Effector memory CD4-positive, alpha-beta T cell (primary cell): ENCODE results near the gene DNAI1.
"Not testable (repeated sequence)": the region's sequence is repeated elsewhere in the genome, so short reads cannot be mapped to it uniquely, and the experiment has no call there.

ENCODE experiments used
- DNase-seq, 3 donors: peaks; one replicate each; pipeline ENCODE4 v3.0.0-alpha.2; 2020
- H3K27ac ChIP-seq: 2 replicates; pipeline ENCODE4 v1.7.0; 2013; ENCODE audit warnings: mild to moderate bottlenecking, low read length, moderate library complexity; ENCODE audit not compliant: insufficient read depth, poor library complexity, severe bottlenecking
- H3K27me3 ChIP-seq: replicated peaks from 2 replicates; pipeline ENCODE4 v1.7.0; 2013; ENCODE audit warnings: mild to moderate bottlenecking, low read length; ENCODE audit not compliant: insufficient read depth, control insufficient read depth, poor library complexity, severe bottlenecking
- H3K36me3 ChIP-seq: 2 replicates; pipeline ENCODE4 v1.7.0; 2013; ENCODE audit warnings: mild to moderate bottlenecking, low read length, moderate library complexity; ENCODE audit not compliant: control insufficient read depth, insufficient read depth
- H3K4me1 ChIP-seq: 2 replicates; pipeline ENCODE4 v1.7.0; 2013; ENCODE audit warnings: low read length, mild to moderate bottlenecking; ENCODE audit not compliant: control insufficient read depth, insufficient read depth, poor library complexity, severe bottlenecking
- H3K4me3 ChIP-seq: 2 replicates; pipeline ENCODE4 v1.7.0; 2013; ENCODE audit warnings: low read length, low read depth, mild to moderate bottlenecking; ENCODE audit not compliant: insufficient read depth, poor library complexity, severe bottlenecking
- H3K9me3 ChIP-seq: 2 replicates; pipeline ENCODE4 v1.7.0; 2013; ENCODE audit warnings: mild to moderate bottlenecking, low read length, moderate library complexity; ENCODE audit not compliant: control insufficient read depth

The DNAI1 gene

DNA sequence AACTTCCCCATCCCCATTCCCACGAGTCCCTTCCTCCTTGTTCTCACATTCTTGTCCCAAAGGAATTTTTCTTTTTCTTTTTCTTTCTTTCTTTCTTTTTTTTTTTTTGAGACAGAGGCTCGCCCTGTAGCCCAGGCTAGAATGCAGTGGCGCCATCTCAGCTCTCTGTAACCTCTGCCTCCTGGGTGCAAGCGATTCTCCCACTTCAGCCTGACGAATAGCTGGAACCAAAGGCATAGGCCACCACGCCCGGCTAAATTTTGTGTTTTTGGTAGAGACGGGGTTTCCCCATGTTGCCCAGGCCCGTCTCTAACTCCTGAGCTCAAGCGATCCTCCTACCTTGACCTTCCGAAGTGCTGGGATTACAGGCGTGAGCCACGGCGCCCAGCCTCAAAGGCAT, 751 bp downstream of the DNAI1 start:
- peaks cover 5% of the 10 kb centered on the region for H3K4me1 ChIP-seq
- H3K27me3 ChIP-seq = no peaks in the 10 kb centered on the region
- no peak overlapping the region for H3K4me3 ChIP-seq
- H3K27ac ChIP-seq = no peak overlapping the region
- no peaks in the 10 kb centered on the region for H3K36me3 ChIP-seq
- no peaks in the 10 kb centered on the region for H3K9me3 ChIP-seq
- DNase-seq = no peak

DNA sequence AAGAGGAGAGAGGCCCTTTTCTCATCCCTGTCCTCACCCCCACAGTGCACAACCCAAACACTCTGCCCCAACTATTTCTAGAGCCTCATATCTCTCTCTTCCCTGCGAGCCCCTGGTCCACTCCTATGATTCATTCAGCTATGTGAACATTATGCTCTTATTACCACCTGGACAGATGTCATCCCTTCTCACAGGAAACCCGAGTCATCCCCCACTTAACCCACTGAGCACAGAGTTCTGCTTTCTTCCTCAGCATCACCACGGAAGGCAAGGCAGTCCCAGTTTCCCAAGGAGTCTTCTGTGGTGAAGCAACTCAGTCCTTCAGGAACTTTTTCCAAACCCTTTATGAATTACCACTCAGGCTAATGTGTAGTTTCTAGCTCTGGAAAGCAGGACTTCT, 1.3 kb downstream of the DNAI1 start:
- no peak for DNase-seq
- Histone ChIP-seq H3K4me1 (peaks cover 5% of the 10 kb centered on the region), H3K9me3 (no peaks in the 10 kb centered on the region)

DNA sequence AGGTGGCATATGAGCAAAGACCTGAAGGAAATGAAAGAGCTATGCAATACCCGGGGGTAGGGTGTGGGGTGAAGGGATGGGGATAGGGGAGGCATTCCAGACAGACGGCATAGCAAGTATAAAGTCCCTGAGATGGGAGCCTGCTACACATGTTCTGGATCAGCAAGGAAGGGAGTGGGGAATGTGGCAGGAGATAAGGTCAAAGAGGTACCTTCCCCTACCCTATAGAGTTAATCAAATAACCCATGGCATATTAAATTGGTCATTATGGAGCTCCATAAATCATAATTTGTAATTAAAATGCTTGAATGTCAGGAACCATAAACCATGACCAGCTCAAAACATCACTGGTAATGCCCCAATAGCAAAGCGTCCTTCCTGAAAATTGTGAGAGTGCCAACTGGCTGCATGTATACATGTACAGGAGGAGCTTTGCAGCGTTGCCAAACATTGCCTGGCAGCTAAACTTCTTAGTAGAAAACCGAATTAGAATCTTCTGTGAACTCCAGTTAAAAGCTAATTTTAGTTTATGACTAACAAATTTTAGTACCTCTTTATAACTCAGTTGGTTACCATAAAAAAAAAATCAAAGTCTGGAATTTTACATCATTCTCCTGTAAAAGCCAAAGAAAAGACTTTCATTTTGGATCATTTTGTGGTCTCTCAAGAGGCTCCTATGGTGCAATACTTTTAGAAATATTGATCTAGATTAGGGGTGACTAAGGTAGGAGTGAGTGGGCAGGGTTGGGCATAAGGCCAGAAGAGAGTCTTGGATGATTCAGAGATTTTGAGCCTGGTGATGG, 4.7 kb downstream of the DNAI1 start:
- no peak overlapping the region for H3K27ac ChIP-seq
- no peaks in the 10 kb centered on the region for H3K9me3 ChIP-seq
- H3K4me3 ChIP-seq = no peak overlapping the region
- DNase-seq = no peak
- H3K27me3 ChIP-seq = no peaks in the 10 kb centered on the region
- H3K36me3 ChIP-seq = no peaks in the 10 kb centered on the region
- no peaks in the 10 kb centered on the region for H3K4me1 ChIP-seq

More for the DNA sequence above, 1.3 kb downstream of the DNAI1 start:
- Histone ChIP-seq H3K27ac (no peak overlapping the region), H3K36me3 (no peaks in the 10 kb centered on the region), H3K4me3 (no peak overlapping the region), H3K27me3 (no peaks in the 10 kb centered on the region)

DNA sequence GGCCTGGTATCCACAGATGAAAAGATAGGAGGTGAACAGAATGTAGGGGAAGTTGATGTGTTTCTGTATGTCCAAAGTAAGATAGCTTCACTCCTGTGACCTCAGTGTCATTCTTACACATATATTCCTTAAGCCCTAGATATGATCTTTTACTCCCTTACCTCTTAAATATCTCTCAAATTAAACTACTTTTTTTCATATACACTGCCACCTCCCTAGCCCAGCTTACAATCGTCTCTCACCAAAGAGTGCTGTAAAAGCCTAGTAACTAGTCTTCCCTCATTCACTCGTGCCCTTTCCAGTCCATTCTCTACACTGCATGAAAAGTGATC, 5.3 kb downstream of the DNAI1 start:
- Histone ChIP-seq H3K27ac (no peak overlapping the region), H3K27me3 (no peaks in the 10 kb centered on the region), H3K4me1 (no peaks in the 10 kb centered on the region), H3K36me3 (no peaks in the 10 kb centered on the region), H3K4me3 (no peak overlapping the region), H3K9me3 (no peaks in the 10 kb centered on the region)
- DNase-seq = no peak

DNA sequence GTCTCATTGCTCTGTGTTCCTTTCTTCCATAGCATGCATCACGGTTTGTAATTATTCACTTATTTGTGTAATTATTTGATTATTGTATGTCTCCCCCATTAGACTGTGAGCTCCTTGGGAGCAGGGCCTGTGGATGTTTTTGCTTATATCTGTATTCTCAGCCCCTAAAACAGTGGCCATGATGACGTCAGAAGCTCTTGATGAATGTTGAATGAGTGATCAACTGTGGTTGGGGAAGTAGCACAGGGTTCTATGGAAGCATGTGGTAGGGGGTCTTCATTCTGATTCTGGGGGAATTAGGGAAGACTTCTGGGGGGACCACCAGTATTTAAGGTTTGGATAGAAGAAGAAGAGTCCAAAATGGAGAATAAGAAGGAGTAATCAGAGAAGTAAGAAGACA, 6.0 kb downstream of the DNAI1 start:
- Histone ChIP-seq H3K4me3 (no peak overlapping the region), H3K27me3 (no peaks in the 10 kb centered on the region), H3K27ac (no peak overlapping the region), H3K36me3 (no peaks in the 10 kb centered on the region), H3K4me1 (no peaks in the 10 kb centered on the region), H3K9me3 (no peaks in the 10 kb centered on the region)
- DNase-seq = no peak

DNA sequence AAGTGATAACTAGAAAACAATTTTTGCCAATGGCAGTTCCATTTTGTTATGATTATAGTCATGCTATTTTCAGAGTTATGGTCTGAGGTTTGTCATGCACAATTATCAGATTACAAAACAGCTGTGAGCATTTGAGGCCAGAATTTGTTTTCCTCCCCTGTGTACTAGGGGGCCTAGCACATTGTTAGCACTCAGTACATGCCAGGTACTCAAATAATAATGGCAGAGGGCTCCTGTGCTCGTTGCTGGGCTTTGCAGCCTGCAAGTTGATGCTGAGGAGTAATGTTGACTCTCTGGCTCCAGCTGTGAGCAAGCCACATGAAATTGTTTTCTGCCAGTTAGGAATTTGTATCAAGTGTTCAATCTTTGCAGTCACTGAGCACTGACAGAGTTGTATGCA, 6.9 kb downstream of the DNAI1 start:
- Histone ChIP-seq H3K9me3 (no peaks in the 10 kb centered on the region), H3K27me3 (no peaks in the 10 kb centered on the region), H3K4me1 (no peaks in the 10 kb centered on the region), H3K36me3 (no peaks in the 10 kb centered on the region), H3K4me3 (no peak overlapping the region), H3K27ac (no peak overlapping the region)
- DNase-seq = no peak

DNA sequence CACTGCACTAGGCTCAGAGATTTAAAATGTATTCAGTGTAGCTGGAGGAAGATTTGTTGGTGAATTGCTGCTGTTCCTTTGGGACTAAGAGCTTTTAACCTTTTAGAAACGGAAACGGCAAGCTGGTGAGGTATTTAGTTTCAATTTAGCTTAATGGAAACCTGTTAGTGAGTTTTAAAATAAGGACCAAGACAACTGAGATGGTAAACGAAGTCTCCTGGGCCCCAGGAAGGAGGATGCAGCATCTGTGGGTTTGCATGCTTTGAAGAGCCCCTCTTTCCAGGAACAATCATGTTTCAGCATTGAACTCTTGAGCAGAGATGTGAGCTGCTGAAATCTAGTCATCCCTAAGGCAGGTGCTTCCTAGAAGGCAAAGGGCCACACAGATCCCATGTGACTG, 16.5 kb downstream of the DNAI1 start:
- Histone ChIP-seq H3K36me3 (no peaks in the 10 kb centered on the region), H3K27ac (no peak overlapping the region), H3K9me3 (no peaks in the 10 kb centered on the region), H3K4me1 (no peaks in the 10 kb centered on the region), H3K27me3 (no peaks in the 10 kb centered on the region), H3K4me3 (no peak overlapping the region)
- DNase-seq = no peak

DNA sequence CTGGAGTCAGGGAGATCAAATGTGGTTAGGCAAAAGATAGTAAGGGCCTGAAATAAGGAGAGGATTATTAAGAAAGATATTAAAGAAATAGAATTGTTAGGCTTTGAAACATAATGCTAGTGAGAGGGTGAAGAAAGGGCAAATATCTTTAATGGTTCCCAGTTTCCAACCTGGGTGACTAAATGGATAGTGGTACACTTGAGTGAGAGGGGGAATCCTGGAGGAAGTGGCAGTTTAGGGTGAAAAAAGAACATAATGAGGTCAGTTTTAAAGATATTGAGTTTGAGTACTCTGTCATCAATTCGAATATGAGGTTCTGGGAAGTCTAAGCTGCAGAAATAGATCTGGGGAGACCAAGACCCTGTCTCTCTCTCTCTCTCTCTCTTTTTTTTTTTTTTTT, 18.9 kb downstream of the DNAI1 start:
- Histone ChIP-seq H3K27me3 (no peaks in the 10 kb centered on the region), H3K36me3 (no peaks in the 10 kb centered on the region), H3K4me3 (no peak overlapping the region), H3K4me1 (no peaks in the 10 kb centered on the region), H3K27ac (no peak overlapping the region), H3K9me3 (no peaks in the 10 kb centered on the region)
- DNase-seq = no peak

DNA sequence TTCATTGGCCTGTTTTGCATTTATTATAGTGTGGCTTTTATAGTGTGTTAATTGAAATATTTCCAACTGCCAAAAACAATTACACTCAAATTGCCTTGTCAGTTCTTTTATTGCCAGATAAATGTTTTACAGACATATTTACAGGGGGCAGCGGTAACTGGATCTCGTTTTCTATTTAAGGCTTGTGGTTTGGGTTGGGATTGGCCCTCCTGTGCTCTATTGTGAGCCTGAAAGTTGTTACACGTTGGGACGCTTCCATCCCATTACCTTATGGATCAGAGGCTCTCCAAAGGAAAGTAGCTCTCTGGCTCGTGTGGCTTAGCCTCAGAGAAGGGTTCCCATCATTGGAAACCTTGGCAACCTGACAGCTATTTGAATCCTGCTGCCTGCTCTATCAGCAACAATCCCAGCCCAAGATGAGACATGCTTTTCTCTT, 20.8 kb downstream of the DNAI1 start:
- Histone ChIP-seq H3K4me3 (no peak overlapping the region), H3K27ac (no peak overlapping the region), H3K9me3 (no peaks in the 10 kb centered on the region), H3K36me3 (no peaks in the 10 kb centered on the region), H3K27me3 (no peaks in the 10 kb centered on the region), H3K4me1 (no peaks in the 10 kb centered on the region)
- no peak for DNase-seq

DNA sequence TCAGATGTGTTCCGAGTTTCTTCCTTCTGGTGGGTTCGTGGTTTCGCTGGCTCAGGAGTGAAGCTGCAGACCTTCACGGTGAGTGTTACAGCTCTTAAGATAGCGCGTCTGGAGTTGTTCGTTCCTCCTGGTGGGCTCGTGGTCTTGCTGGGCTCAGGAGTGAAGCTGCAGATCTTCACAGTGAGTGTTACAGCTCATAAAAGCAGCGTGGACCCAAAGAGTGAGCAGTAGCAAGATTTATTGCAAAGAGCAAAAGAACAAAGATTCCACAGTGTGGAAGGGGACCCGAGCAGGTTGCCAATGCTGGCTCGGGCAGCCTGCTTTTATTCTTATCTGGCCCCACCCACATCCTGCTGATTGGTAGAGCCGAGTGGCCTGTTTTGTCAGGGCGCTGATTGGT, 23.0 kb downstream of the DNAI1 start:
- H3K27me3 ChIP-seq, DNase-seq: not testable (repeated sequence)

More for the DNA sequence above, 23.0 kb downstream of the DNAI1 start:
- H3K36me3 ChIP-seq, H3K27ac ChIP-seq, H3K4me3 ChIP-seq, H3K9me3 ChIP-seq, H3K4me1 ChIP-seq: not testable (repeated sequence)
